ENCODE data around the gene UPK3A.

UPK3A gene

GRCh38 chr22:45242778-45243191, 42.0 kb upstream of the UPK3A start:
- H3K4me3 ChIP-seq (ENCODE audit: low read depth in 1 of 2, low read length in 1 of 2) = no peak overlapping the region
- H3K4me1 ChIP-seq (ENCODE audit: control insufficient read depth in 1 of 2, insufficient read depth in 1 of 2, low read depth in 1 of 2, low read length in 1 of 2) = peaks cover 64 to 73% of the 10 kb centered on the region in 2 experiments
- peaks cover 10% of the 10 kb centered on the region for H3K36me3 ChIP-seq
- TF ChIP-seq CTCF (IDR thresholded peaks at IDR 0.05) = no peak
- no peak overlapping the region for H3K27ac ChIP-seq
- H3K27me3 ChIP-seq = no peaks in the 10 kb centered on the region
- H3K9me3 ChIP-seq = no peaks in the 10 kb centered on the region

- no peaks in the 10 kb centered on the region for H3K27me3 ChIP-seq
- no peaks in the 10 kb centered on the region for H3K36me3 ChIP-seq
- H3K27ac ChIP-seq = peak overlapping the region; percentile 75
- H3K9me3 ChIP-seq = no peaks in the 10 kb centered on the region
- no peak for TF ChIP-seq CTCF (IDR thresholded peaks at IDR 0.05)
- peaks cover 44 to 54% of the 10 kb centered on the region in 2 experiments for H3K4me1 ChIP-seq (ENCODE audit: control insufficient read depth in 1 of 2, insufficient read depth in 1 of 2, low read depth in 1 of 2, low read length in 1 of 2)
- H3K4me3 ChIP-seq (ENCODE audit: low read depth in 1 of 2, low read length in 1 of 2) = peak overlapping the region; percentile 19 to 35
These were observed 39.8 kb upstream of the UPK3A start for GRCh38 chr22:45244916-45245315.

- Histone ChIP-seq H3K4me1 (ENCODE audit: control insufficient read depth in 1 of 2, insufficient read depth in 1 of 2, low read depth in 1 of 2, low read length in 1 of 2) (peaks cover 39 to 45% of the 10 kb centered on the region in 2 experiments), H3K27me3 (no peaks in the 10 kb centered on the region), H3K27ac (peak overlapping the region; percentile 75), H3K36me3 (no peaks in the 10 kb centered on the region), H3K4me3 (ENCODE audit: low read depth in 1 of 2, low read length in 1 of 2) (no peak overlapping the region), H3K9me3 (no peaks in the 10 kb centered on the region)
- no peak for TF ChIP-seq CTCF (IDR thresholded peaks at IDR 0.05)
These were observed 38.4 kb upstream of the UPK3A start for GRCh38 chr22:45246060-45246985.

- Histone ChIP-seq H3K9me3 (no peaks in the 10 kb centered on the region), H3K27me3 (no peaks in the 10 kb centered on the region), H3K36me3 (no peaks in the 10 kb centered on the region), H3K27ac (no peak overlapping the region), H3K4me1 (ENCODE audit: control insufficient read depth in 1 of 2, insufficient read depth in 1 of 2, low read depth in 1 of 2, low read length in 1 of 2) (peaks cover 30% of the 10 kb centered on the region in 2 experiments), H3K4me3 (ENCODE audit: low read depth in 1 of 2, low read length in 1 of 2) (no peak overlapping the region)
- no peak for TF ChIP-seq CTCF (IDR thresholded peaks at IDR 0.05)
These were observed 35.8 kb upstream of the UPK3A start for GRCh38 chr22:45248832-45249561.

- Histone ChIP-seq H3K27me3 (no peaks in the 10 kb centered on the region), H3K36me3 (no peaks in the 10 kb centered on the region), H3K4me3 (ENCODE audit: low read depth in 1 of 2, low read length in 1 of 2) (no peak overlapping the region), H3K4me1 (ENCODE audit: control insufficient read depth in 1 of 2, insufficient read depth in 1 of 2, low read depth in 1 of 2, low read length in 1 of 2) (peaks cover 4 to 5% of the 10 kb centered on the region in 2 experiments), H3K9me3 (no peaks in the 10 kb centered on the region), H3K27ac (no peak overlapping the region)
- TF ChIP-seq CTCF (IDR thresholded peaks at IDR 0.05) = no peak
These were observed 32.9 kb upstream of the UPK3A start for GRCh38 chr22:45251825-45252224.
